K562 (cell line): ENCODE results near the gene ATP10B.

Experiments used
- CHD2 ChIP-seq: IDR thresholded peaks from 2 replicates; pipeline ENCODE4 v1.6.1; 2011; ENCODE audit warnings: low read depth, low read length
- STAG1 ChIP-seq: sonication (generic); formaldehyde crosslinking; IDR thresholded peaks from 2 replicates; pipeline ENCODE4 v1.5.0; 2020; ENCODE audit warnings: missing genetic modification reagents, borderline replicate concordance
- TF ChIP-seq, protein P1 (sequence below), 2 experiments: fragments of 450-650 bp; conservative IDR thresholded peaks; 2 replicates each; pipeline ENCODE4 v1.6.1; 2017; ENCODE audit warnings: mild to moderate bottlenecking in 2 of 2, moderate library complexity in 2 of 2
- TF ChIP-seq, protein P2 (sequence below), 3 experiments: IDR thresholded peaks in 2 of 3; conservative IDR thresholded peaks in 1 of 3; 2 replicates each; pipeline ENCODE4 v1.5.1; 2011 to 2012; ENCODE audit warnings: low read length in 3 of 3, mild to moderate bottlenecking in 3 of 3, control low read depth in 2 of 3, improper control_type of control experiment in 1 of 3, inconsistent platforms in 1 of 3, low read depth in 1 of 3, mixed read lengths in 1 of 3, moderate library complexity in 1 of 3; ENCODE audit not compliant: insufficient read depth in 2 of 3

DNA sequence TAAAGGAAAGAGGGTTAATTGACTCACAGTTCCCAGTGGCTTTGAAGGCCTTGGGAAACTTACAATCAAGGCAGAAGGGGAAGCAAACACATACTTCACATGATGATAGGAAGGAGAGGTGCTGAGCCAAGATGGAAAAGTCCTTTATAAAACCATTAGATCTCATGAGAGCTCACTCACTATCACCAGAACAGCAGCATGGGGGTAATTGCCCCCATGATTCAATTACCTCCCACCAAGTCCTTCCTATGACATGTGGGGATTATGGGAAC lies 330.7 kb downstream of the ATP10B start:
- TF ChIP-seq STAG1 (no peak), CHD2 (no peak)
- TF ChIP-seq, protein P1, sequence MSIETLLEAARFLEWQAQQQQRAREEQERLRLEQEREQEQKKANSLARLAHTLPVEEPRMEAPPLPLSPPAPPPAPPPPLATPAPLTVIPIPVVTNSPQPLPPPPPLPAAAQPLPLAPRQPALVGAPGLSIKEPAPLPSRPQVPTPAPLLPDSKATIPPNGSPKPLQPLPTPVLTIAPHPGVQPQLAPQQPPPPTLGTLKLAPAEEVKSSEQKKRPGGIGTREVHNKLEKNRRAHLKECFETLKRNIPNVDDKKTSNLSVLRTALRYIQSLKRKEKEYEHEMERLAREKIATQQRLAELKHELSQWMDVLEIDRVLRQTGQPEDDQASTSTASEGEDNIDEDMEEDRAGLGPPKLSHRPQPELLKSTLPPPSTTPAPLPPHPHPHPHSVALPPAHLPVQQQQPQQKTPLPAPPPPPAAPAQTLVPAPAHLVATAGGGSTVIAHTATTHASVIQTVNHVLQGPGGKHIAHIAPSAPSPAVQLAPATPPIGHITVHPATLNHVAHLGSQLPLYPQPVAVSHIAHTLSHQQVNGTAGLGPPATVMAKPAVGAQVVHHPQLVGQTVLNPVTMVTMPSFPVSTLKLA (conservative IDR thresholded peaks at IDR 0.05), result no peak
- TF ChIP-seq, protein P2, sequence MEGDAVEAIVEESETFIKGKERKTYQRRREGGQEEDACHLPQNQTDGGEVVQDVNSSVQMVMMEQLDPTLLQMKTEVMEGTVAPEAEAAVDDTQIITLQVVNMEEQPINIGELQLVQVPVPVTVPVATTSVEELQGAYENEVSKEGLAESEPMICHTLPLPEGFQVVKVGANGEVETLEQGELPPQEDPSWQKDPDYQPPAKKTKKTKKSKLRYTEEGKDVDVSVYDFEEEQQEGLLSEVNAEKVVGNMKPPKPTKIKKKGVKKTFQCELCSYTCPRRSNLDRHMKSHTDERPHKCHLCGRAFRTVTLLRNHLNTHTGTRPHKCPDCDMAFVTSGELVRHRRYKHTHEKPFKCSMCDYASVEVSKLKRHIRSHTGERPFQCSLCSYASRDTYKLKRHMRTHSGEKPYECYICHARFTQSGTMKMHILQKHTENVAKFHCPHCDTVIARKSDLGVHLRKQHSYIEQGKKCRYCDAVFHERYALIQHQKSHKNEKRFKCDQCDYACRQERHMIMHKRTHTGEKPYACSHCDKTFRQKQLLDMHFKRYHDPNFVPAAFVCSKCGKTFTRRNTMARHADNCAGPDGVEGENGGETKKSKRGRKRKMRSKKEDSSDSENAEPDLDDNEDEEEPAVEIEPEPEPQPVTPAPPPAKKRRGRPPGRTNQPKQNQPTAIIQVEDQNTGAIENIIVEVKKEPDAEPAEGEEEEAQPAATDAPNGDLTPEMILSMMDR (IDR thresholded peaks at IDR 0.05 in 2 of 3, conservative IDR thresholded peaks at IDR 0.05 in 1 of 3; ENCODE audit: insufficient read depth in 2 of 3, low read depth in 1 of 3, low read length in 3 of 3), result no peak
